Skin epidermis (tissue), 12 donors: ENCODE results near the gene CHCHD3.

Source experiments
- H3K27ac ChIP-seq, 21 experiments: fragments of 200-600 bp; sonication (generic) in 11 of 21; one replicate each; pipeline ENCODE4 v1.5.0; 2020; ENCODE audit warnings: mild to moderate bottlenecking in 3 of 21, inconsistent platforms in 2 of 21, moderate library complexity in 2 of 21
- H3K4me3 ChIP-seq, 7 experiments: fragments of 200-600 bp; sonication (generic) in 2 of 7; one replicate each; pipeline ENCODE4 v1.5.0; 2020; ENCODE audit warnings: inconsistent platforms in 2 of 7, mild to moderate bottlenecking in 2 of 7, moderate library complexity in 1 of 7

Gene CHCHD3

DNA sequence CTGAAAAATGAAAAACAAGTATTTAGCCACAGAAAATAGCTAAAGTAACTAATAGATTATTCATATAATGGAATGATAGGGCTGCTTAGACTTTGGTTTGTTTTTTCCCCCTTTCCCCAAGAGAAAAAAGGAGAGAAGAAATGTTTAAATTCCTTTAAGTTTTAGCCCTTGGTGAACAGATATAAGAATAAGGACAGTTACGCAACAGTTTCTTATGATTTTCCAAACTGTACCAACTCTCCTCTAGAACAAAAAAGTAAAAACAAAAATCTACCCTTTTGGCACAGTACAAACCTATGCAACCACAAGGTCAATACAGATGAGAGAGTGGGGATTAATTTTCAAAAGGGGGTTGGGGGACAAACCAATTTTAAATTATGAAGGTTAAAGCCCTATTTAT lies 227.7 kb downstream of the CHCHD3 start:
- Histone ChIP-seq H3K4me3 (no peak overlapping the region), H3K27ac (no peak overlapping the region)

DNA sequence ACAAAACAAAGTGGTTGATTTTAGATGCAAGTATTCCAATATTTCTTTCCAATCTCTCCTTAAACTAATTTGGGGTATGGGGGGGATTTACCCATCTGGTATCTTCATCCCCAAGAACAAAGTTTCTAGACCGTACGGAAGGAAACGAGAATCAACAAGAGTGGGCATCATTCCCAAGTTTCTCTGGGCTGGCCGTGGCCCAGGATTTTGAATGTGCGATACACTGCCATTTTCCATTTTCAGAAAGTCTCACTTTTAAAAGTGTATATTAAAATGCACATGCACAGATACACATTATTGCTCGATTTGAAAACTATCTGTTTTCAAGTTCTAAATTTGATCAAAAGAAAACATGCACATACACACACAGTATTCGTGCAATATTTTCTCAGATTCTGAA lies 234.5 kb downstream of the CHCHD3 start:
- no peak overlapping the region for H3K4me3 ChIP-seq
- no peak overlapping the region for H3K27ac ChIP-seq

DNA sequence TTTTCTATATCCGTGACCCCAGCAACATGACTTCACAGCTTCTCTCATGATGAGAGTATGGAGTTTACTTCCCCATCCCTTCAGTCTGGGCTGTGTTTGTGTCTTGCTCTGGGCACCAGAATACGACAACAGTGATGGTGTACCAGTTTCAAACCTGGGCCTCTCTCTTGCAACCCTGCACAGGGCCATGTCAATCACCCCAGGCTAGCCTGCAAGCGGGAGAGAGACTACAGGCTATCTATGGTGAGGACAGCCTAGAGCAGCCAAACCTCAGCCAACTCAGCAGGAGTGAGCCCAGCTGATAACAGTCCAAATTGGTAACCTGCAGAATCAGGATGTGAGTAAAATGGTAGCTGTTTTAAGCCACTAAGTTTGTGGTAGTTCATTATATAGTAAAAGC lies 235.8 kb downstream of the CHCHD3 start:
- Histone ChIP-seq H3K27ac (no peak overlapping the region), H3K4me3 (no peak overlapping the region)

DNA sequence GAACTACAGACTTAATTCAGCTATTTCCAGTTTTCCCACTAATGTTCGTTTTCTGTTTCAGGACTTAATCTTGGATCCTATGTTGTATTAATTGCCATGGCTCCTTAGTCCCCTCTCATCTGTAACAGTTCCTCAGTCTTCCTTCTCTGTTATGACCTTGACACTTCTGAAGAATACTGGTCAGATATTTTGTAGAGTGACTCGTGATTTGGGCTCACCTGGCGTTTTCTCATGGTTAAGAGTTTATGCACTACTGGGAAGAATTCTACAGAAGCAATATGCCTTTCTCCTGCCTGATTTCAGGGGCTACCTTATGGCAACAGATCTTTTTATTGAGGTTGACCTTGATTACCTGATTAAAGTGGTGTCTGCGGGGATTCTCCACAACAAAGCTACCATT lies 239.4 kb downstream of the CHCHD3 start:
- no peak overlapping the region for H3K4me3 ChIP-seq
- H3K27ac ChIP-seq = no peak overlapping the region

DNA sequence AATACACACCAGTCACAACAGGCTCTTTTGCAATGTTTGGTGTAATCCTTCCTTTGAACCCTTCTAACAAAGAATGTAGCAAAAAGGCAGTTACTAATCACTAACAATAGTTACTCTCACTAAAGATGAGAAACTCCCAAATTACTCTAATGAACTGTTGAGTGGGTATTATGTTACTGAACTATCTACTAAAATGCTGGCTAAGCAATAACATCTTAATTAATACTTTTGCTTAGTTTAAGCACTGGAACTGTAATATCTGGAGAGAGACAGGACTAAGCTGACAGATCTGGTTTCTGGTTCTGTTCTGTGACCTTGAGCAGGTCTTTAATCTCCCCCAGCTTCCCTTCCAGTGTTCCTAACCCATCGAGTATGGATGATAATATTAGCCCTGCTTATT lies 241.7 kb downstream of the CHCHD3 start:
- Histone ChIP-seq H3K27ac (no peak overlapping the region), H3K4me3 (no peak overlapping the region)

DNA sequence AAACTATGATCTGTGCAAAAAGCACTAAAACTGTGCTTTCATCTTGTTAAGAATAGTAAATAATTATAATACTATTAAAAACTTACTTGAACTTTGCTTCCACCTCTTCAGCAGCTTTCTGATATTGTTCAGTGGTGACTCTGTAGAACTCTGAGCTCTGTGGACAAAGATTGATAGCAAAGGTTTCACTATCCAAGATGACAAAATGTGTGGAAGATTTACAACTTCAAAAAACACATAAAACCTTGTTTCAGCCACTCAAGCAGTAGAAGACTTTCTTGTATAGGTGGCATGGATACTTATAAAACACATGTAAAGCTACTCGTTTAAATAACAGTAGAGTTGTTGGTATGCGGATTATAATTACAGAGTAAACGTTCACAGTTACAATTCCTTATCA lies 243.6 kb downstream of the CHCHD3 start:
- Histone ChIP-seq H3K27ac (no peak overlapping the region), H3K4me3 (no peak overlapping the region)

DNA sequence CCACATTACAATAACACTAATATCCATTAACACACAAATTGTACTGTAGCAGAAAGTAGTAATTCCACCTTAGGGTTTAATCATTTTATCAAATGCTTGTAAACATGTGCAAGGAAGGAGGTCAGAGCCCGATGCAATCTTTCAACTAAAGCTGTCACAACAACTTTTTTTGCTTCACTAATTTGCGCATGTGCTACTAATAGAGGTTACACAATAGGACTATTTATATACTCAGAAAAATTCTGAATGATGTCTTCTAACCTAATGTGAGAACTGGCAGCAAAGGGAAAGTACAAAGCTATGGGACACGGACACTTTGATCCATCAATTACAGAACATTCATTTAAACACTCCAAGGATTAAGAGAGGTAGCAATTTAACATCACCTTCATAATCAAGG lies 244.4 kb downstream of the CHCHD3 start:
- no peak overlapping the region for H3K4me3 ChIP-seq
- H3K27ac ChIP-seq = no peak overlapping the region

DNA sequence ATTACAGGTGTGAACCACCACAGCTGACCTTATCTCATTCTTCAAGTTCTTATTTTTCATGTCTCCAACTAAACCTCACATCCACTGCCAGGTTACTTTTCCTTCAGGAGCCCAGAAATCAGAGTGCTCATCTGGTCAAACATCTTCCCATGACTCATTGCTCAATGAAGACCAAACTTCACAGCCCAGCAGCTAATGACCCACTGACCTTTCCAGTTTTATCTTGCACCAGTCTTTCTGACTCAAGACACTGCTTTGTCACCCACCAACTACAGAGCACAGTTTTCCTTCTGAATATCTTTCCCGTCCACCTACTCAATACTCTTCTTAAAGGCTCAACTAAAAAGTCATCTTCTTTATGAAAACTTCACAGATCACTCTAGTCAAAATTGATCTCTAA lies 245.1 kb downstream of the CHCHD3 start:
- H3K27ac ChIP-seq = no peak overlapping the region

DNA sequence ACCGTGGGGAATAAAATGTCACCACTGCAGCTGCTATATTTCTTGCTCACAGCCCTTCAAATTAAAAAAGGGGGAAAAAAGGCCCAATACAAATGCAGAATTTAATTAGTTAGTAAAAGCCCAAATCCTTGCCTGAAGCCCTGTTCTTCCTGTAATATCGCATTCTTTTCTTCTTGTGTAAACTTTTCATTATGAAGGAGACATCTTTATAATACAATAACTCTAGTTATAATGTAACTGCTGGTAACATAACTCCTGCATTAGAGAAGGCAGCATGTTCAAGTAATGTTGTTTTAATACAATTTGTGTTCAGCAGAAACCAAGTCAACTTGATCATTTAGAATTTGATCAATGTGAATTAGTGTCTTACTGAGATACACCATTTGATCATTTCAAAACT lies 250.9 kb downstream of the CHCHD3 start:
- Histone ChIP-seq H3K27ac (no peak overlapping the region), H3K4me3 (no peak overlapping the region)

More for the DNA sequence above, 245.1 kb downstream of the CHCHD3 start:
- H3K4me3 ChIP-seq = no peak overlapping the region

DNA sequence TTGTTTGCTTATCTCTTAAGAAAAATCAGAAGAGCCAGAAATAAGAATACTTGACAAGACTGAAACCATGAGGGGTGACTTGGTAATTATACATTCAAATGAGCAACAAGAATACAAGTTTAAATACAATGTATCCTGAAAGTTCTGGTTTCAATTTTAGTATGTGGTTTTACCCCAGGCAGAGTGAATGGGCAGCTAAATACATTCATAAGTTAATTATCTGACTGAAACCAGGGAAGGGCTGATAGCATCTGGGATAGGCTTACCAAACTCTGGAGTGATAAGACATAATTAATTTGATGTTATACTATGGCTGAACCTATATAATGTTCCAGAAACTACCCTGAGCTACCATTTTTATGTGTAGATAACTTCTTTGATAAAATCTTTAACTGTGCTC lies 253.4 kb downstream of the CHCHD3 start:
- Histone ChIP-seq H3K4me3 (no peak overlapping the region), H3K27ac (no peak overlapping the region)

DNA sequence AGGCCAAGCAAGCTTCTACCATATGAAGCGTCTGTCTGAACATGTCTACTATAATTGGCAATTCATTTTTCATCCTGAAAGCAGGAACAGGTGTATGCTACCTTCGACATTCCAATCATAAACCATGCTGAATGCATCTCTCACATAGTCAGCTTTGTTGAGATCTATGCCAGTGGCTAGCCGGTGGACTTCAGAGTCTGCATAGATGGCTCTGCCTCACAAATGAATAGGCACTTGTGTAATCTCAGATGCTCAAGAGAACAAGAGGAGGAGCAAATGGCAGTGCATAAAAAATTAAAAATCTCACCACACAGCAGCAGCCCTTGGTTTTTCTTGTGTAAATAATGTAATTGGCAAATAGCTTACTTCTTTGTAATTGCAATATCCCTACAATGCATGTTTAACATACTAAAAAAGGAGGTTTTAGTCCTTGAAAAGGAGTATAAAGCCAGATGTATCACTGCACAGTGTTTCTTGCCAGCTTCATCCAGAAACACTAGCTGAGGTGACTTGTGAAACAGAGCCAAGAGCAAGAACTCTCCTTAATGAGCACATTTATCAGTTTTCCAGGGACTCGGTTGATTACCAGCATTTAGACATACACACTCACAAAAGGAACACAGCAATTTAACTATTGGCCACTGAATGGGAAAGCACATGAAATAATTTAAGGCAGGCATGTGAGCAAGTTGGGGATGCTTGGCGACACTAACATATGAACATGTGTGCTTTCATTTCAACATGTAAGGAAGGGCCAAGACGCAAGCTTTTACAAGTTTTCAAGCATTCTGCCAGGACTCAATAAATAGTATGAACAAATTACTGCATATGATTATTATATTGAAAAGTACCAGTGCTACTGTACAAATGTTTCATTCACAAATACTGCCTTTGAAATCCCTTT lies 255.7 kb downstream of the CHCHD3 start:
- Histone ChIP-seq H3K27ac (no peak overlapping the region), H3K4me3 (no peak overlapping the region)

DNA sequence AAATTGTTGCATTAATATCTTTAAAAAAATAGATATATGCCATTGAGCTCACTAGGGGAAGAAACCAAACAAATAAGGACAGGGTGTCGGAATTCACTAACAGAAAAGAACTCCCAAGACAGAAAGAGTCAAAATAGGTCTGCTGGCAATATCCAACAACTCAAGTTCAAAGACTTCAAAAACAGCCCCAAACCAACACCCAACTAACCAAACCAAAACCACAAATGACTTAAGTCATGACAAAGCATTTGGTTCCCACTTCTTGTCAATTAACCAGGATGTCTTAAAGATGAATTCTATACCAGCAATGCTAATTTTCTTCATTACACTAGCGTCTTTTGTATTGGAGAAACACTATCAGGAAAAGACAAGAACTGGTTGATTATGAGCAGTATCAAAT lies 256.7 kb downstream of the CHCHD3 start:
- Histone ChIP-seq H3K4me3 (no peak overlapping the region), H3K27ac (no peak overlapping the region)

DNA sequence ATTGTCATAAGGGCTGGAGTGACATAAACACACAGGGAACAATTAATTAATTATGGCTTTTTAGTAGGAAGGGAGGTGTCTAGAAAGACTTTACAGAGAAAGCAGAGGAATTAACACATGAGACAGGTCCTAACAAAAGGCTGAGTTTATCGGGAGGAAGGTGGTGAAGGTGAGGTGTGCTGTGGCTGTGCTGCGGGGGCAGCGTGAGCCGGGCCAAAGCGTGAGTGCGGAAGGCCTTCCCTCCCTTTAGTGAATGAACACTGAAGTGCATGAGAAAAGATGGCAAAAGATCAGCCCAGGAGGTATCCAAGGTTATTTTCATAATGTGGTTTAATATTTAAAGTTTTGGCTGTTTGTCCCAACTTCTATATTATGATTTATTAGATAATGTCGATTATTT lies 262.2 kb downstream of the CHCHD3 start:
- Histone ChIP-seq H3K4me3 (no peak overlapping the region), H3K27ac (no peak overlapping the region)

DNA sequence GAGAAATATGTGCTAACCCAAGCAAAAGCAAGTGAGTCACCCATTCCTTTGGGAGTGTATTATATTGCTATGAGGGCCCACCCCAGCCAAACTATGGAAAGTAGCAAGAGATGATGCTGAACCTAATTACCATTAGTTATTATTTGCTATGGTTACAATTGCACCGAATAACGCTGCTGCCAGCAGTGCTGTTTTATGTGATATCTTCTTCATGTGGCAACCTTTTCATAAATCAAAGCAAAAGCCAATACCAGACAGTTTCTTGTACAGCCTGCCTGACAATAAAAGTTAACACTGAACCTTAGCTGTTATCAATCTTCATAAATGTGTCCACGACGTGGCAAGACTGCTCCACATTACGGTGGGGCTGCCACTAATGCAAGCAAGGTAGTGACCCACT lies 263.9 kb downstream of the CHCHD3 start:
- no peak overlapping the region for H3K27ac ChIP-seq
- H3K4me3 ChIP-seq = no peak overlapping the region

DNA sequence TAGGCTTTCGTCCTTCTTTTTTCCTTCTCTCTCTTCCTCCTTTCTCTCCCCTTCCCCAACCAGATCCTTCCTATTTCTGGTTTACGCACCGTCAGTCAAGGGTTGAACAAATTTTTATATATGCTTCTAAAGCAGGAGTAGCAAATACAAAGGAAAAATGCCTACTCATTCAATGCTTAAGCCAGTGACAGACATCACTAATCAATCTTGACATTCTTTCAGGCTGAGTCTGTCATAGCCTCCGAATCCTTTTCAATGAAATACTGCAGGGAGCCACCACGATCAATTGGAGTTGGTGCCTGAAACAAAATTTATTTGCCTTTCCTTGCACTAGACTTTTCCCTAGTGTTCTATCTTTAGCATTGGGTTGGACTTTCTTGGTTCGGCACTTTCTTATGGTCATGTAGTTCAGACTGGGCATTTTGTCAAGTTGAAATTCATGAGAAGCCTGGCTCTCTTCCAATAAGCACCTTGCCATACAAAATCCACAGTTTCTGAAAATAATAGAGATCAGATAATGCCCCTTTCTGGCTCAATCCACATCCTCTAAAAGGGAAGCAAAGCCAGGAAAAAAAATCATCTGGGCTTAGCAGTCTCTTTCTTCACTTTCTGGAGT lies 266.1 kb downstream of the CHCHD3 start:
- Histone ChIP-seq H3K4me3 (no peak overlapping the region), H3K27ac (no peak overlapping the region)

DNA sequence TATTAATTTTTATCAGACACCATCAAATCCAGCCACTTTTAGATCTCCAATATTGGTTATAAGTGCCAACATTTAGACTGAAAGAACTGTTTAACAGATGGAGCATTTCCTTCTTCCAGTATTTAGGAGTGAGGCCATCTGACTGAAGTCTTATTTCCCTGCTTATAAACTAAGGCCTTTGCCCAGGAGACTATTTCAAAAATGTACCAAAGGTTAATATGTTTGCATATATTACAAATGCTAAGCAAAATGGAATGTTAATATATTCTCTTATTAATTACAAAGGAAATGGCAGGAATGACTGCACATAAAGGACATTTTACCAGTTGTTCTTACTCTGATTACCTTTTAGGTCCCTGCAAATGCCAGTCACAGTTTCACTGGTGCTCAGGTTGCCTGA lies 266.8 kb downstream of the CHCHD3 start:
- no peak overlapping the region for H3K27ac ChIP-seq
- H3K4me3 ChIP-seq = no peak overlapping the region

DNA sequence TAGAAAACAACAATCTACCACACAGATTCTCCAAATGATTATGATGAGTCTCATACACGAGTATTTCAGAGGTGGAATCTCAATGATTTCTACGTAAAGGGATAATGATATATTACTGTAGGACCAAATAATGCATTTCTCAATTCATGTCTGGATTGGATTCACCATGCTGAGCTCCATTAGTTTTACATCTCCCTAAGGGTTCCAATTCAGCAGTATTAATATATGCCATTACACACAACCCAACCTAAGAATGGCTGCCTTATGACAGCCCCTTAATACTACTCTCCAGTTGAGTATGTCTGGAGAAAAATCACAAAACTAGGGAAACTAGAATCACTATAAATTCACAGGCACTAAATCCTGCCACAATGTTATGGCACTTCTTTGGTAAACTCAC lies 271.3 kb downstream of the CHCHD3 start:
- Histone ChIP-seq H3K27ac (no peak overlapping the region), H3K4me3 (no peak overlapping the region)

DNA sequence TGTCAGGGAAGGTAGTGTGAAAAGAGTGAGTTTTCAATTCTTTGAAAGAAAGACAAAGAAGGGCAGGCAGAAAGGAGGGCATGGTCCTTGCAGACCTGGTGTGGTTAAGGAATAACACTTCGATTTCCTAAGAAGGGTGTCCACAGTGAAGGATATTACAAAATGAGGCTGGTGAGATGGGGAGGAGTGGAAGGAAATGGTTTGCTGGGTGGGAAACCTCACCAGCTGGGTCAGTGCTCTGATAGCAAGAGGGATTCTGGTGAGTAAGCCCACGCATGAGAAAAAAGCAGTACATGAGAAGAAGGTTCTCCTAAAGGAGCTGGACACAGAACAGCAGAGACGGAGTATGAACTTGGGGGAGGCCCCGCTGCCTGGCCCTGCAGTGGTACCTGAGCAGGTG lies 275.1 kb downstream of the CHCHD3 start:
- H3K27ac ChIP-seq = no peak overlapping the region
- H3K4me3 ChIP-seq = no peak overlapping the region

DNA sequence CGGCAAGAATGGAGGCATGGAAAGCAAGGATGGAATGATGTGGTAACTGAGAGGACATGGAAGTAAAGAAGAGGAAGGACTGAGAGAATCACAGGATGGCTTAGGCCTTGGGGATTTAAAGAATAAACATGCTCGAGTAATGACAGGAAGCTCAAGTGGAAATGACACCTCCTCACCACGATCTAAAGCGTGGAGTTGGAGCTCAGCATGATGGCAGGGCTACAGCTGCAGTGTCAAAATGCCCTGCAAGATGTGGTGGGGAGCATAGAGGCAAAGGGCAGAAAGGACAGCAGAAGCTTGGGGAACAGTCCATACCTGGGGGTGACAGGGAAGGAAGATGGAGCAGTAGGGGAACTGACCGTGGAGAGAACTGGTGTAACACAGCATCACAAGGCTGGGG lies 276.1 kb downstream of the CHCHD3 start:
- Histone ChIP-seq H3K27ac (no peak overlapping the region), H3K4me3 (no peak overlapping the region)

DNA sequence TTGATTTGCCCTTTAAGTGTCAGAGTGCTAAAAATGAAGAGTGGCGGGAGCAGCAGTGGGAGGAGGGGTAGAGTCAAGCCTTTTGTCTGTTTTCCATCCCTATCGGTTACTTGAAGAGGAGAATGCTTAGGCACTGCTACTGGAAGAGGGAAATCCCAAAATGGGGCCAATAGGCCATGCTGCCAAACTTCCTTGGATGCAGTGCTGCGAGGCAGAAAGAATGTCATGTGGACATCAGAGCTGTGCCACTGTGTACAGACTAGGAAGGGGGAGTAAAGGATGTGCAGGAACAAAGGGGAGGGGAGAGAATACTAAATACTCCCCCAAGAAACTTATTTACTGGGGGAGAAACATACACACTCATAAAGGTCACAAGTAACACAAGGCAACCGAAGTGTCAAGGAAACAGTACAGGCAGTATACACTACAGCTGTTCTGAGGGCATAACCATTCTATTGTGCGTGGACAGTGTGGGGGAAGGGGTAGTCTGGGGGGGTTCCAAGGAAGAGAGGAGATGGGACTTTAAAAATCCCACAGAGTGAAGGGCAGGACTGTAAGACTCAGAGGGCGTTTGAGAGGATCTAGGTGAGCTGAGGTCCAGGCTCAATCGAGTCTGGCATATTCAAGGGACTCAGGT lies 276.9 kb downstream of the CHCHD3 start:
- H3K27ac ChIP-seq = no peak overlapping the region
- H3K4me3 ChIP-seq = no peak overlapping the region

DNA sequence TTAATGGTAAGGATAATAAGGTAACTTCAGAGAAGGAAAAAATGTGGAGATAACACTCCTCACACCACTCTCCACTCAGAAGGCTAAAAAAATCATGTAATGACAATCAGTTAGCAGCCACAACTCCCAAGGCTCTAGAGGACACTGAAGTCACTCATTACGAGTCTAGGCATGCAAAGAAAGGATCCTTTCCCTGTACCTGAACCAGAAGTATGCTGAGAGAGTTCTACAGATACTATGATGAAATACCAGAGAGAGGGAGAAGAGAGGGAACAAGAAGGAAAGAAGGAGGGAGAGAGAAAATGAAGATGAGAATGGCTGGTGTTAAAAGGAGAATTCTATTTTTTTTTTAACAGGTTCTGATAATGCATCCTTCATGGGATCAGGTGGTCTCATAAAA lies 281.4 kb downstream of the CHCHD3 start:
- no peak overlapping the region for H3K4me3 ChIP-seq
- no peak overlapping the region for H3K27ac ChIP-seq
